ENCODE results near the gene TBC1D1. TPM values are rescaled to one million over a fixed set of nuclear protein-coding genes. Genes with fewer than 3 reads are reported as not detected.

The TBC1D1 gene
- total RNA-seq, 3 donors from 2014 or later (not counting 1 experiment from before 2014, with no cell fraction given), result 59.2 to 78.6 (median 68.5) TPM

- H3K4me1 ChIP-seq (ENCODE audit: control insufficient read depth, insufficient read depth, low read length), result no peaks in the 10 kb centered on the region
- no peaks in the 10 kb centered on the region for H3K27me3 ChIP-seq (ENCODE audit: control insufficient read depth, insufficient read depth, low read length)
- 83% methylated on average over 11 of the region's 11 CpGs for WGBS (ENCODE audit: insufficient coverage)
- H3K9me3 Mint-ChIP-seq, result no peaks in the 10 kb centered on the region
- no peak overlapping the region for H3K4me3 ChIP-seq (ENCODE audit: low read length)
- ATAC-seq, result peak; percentile 57 to 80 (median 69)
- H3K36me3 Mint-ChIP-seq, result no peaks in the 10 kb centered on the region
- H3K27ac Mint-ChIP-seq, result no peak overlapping the region
- no peak overlapping the region for H3K27ac ChIP-seq (ENCODE audit: low read length)
- intact Hi-C loops (cut with micrococcal nuclease), result loop anchor here (1.0 to 2.0 kb wide), 3 partner anchors 56 to 432 kb away; no protein-coding TSS in a partner anchor
- peak; percentile 88 for TF ChIP-seq CTCF (IDR thresholded peaks at IDR 0.05)
- H3K36me3 ChIP-seq (ENCODE audit: control insufficient read depth, insufficient read depth, low read length), result peaks cover 25% of the 10 kb centered on the region
- H3K9me3 ChIP-seq (ENCODE audit: control insufficient read depth, insufficient read depth, low read length), result no peaks in the 10 kb centered on the region
- H3K4me3 Mint-ChIP-seq, result no peak overlapping the region
- H3K27me3 Mint-ChIP-seq (ENCODE audit: low read depth in 2 of 2), result no peaks in the 10 kb centered on the region
- DNase-seq, result peak in 1 of 2 donors; percentile 79
- H3K4me1 Mint-ChIP-seq, result peaks cover 0 to 6% of the 10 kb centered on the region in 2 donors
Measured at GRCh38 chr4:38034986-38035882, 144.3 kb downstream of the TBC1D1 start.

GRCh38 chr4:38036548-38036947 lies 145.7 kb downstream of the TBC1D1 start:
- intact Hi-C loops (cut with micrococcal nuclease), result no loop called here
- Histone ChIP-seq H3K27ac (ENCODE audit: low read length) (no peak overlapping the region), H3K36me3 (ENCODE audit: control insufficient read depth, insufficient read depth, low read length) (peaks cover 27% of the 10 kb centered on the region), H3K9me3 (ENCODE audit: control insufficient read depth, insufficient read depth, low read length) (no peaks in the 10 kb centered on the region), H3K4me3 (ENCODE audit: low read length) (no peak overlapping the region), H3K4me1 (ENCODE audit: control insufficient read depth, insufficient read depth, low read length) (no peaks in the 10 kb centered on the region), H3K27me3 (ENCODE audit: control insufficient read depth, insufficient read depth, low read length) (no peaks in the 10 kb centered on the region)
- Mint-ChIP-seq H3K4me3 (no peak overlapping the region), H3K36me3 (no peaks in the 10 kb centered on the region), H3K4me1 (peaks cover 0 to 6% of the 10 kb centered on the region in 2 donors), H3K9me3 (no peaks in the 10 kb centered on the region), H3K27ac (no peak overlapping the region), H3K27me3 (ENCODE audit: low read depth in 2 of 2) (no peaks in the 10 kb centered on the region)
- no peak for ATAC-seq
- 95% methylated on average over 4 of the region's 4 CpGs for WGBS (ENCODE audit: insufficient coverage)
- TF ChIP-seq CTCF (IDR thresholded peaks at IDR 0.05), result no peak
- no peak for DNase-seq

- DNase-seq, result no peak
- no peak overlapping the region for H3K4me3 ChIP-seq (ENCODE audit: low read length)
- Mint-ChIP-seq H3K9me3 (no peaks in the 10 kb centered on the region), H3K4me3 (no peak overlapping the region), H3K27ac (no peak overlapping the region), H3K4me1 (peaks cover 0 to 6% of the 10 kb centered on the region in 2 donors), H3K27me3 (ENCODE audit: low read depth in 2 of 2) (no peaks in the 10 kb centered on the region), H3K36me3 (no peaks in the 10 kb centered on the region)
- no peaks in the 10 kb centered on the region for H3K27me3 ChIP-seq (ENCODE audit: control insufficient read depth, insufficient read depth, low read length)
- no peaks in the 10 kb centered on the region for H3K9me3 ChIP-seq (ENCODE audit: control insufficient read depth, insufficient read depth, low read length)
- H3K4me1 ChIP-seq (ENCODE audit: control insufficient read depth, insufficient read depth, low read length), result no peaks in the 10 kb centered on the region
- H3K27ac ChIP-seq (ENCODE audit: low read length), result no peak overlapping the region
- H3K36me3 ChIP-seq (ENCODE audit: control insufficient read depth, insufficient read depth, low read length), result peaks cover 35% of the 10 kb centered on the region
- WGBS (ENCODE audit: insufficient coverage), result 93% methylated on average over 8 of the region's 8 CpGs
- no peak for ATAC-seq
- no peak for TF ChIP-seq CTCF (IDR thresholded peaks at IDR 0.05)
- intact Hi-C loops (cut with micrococcal nuclease), result no loop called here
Measured at GRCh38 chr4:38037612-38038011, 146.7 kb downstream of the TBC1D1 start.
